ENCODE measurements around the gene PLXNA4. TPM values are rescaled to one million over a fixed set of nuclear protein-coding genes. Genes with fewer than 3 reads are reported as not detected.

PLXNA4 gene
- total and polyA plus RNA-seq, 9 of the 15 experiments (the other 6 are each of a cell fraction or from before 2014, with no cell fraction given) = under 0.01 to 0.09 TPM; not detected in 7

GRCh38 chr7:132417103-132417906, 159.0 kb downstream of the PLXNA4 start (continued):
- TF ChIP-seq HMG20A (CRISPR knock-in tag; conservative IDR thresholded peaks at IDR 0.05) = 0 out of 2 replicates have a peak, but pooled peaks have one; percentile 25
- 0 out of 2 replicates have a peak, but pooled peaks have one; percentile 23 for TF ChIP-seq JUND (IDR thresholded peaks at IDR 0.05; ENCODE audit: borderline replicate concordance, low read depth, low read length)
- TF ChIP-seq JUND (tag; IDR thresholded peaks at IDR 0.05; ENCODE audit: borderline replicate concordance, low read depth, low read length) = peak; percentile 48; the same call in 1 of the 3 replicates
- TF ChIP-seq CREB3L1 (IDR thresholded peaks at IDR 0.05; ENCODE audit: borderline replicate concordance, low read depth) = no peak
- 0 out of 4 replicates have a peak, but pooled peaks of 1 of the 2 experiments have one; percentile 46 for TF ChIP-seq TEAD1 (CRISPR knock-in tag; IDR thresholded peaks at IDR 0.05)
- no peak for TF ChIP-seq CEBPG (CRISPR knock-in tag; IDR thresholded peaks at IDR 0.05)
- peak; percentile 45 to 81; a peak in 2 of 4 replicates for TF ChIP-seq CEBPG (tag; conservative IDR thresholded peaks at IDR 0.05 in 1 of 2, IDR thresholded peaks at IDR 0.05 in 1 of 2)
- no peak for TF ChIP-seq ZFP1 (CRISPR knock-in tag; IDR thresholded peaks at IDR 0.05)
- peak; percentile 73 for TF ChIP-seq ATF3 (IDR thresholded peaks at IDR 0.05)
- TF ChIP-seq ATF3 (CRISPR knock-in tag; conservative IDR thresholded peaks at IDR 0.05) = no peak
